K562 (cell line): ENCODE results near the gene THAP4. TPM values are rescaled to one million over a fixed set of nuclear protein-coding genes. Genes with fewer than 3 reads are reported as not detected.

ENCODE experiments used
- ATAC-seq: fragments of 200-7000 bp; cut with Tn5 transposase; 3 replicates; pipeline ENCODE4 v1.9.1; 2020; ENCODE audit warnings: moderate library complexity
- BruUV-seq: library from RNA; stranded (reverse); fragments of 400-500 nt; replicated peaks from 2 replicates; lab custom pipeline; 2021; lab: Mats Ljungman, UMichigan
- CTCF ChIA-PET: fragments of 300-600 bp; formaldehyde crosslinking; extraction: SDS; loops from one replicate; lab custom pipeline; 2021; ENCODE audit warnings: low intra/inter-chr PET ratio; lab: Yijun Ruan, JAX
- POLR2A ChIA-PET: fragments of 300-600, 350-650 bp; sonication (Branson Sonifier 250); formaldehyde crosslinking; extraction: SDS; loops from one replicate; lab custom pipeline; 2021; ENCODE audit warnings: antibody characterized with exemption, inconsistent platforms; lab: Yijun Ruan, JAX
- DNase-seq, 4 experiments: peaks; one replicate each; pipeline versions ENCODE4 v3.0.0 to v3.0.0-alpha.2; 2011 to 2018; ENCODE audit warnings: low spot score in 3 of 4, mixed read lengths in 3 of 4; ENCODE audit errors: extremely low read depth in 1 of 4
- FAIRE-seq: peaks from 2 replicates; lab custom pipeline; 2011; peaks lifted over from hg19 to GRCh38; lab: Jason Lieb, UNC
- H2AFZ ChIP-seq: 2 replicates; pipeline ENCODE4 v1.6.0; 2011; ENCODE audit warnings: low read depth, low read length, control low read depth, inconsistent platforms
- H3K27ac ChIP-seq: fragments of 200-600 bp; 3 replicates; pipeline ENCODE4 v1.8.0; 2011; ENCODE audit warnings: low read depth, mild to moderate bottlenecking, control low read depth, inconsistent platforms, low read length, moderate library complexity, mixed read lengths; ENCODE audit errors: extremely low read depth
- H3K27me3 ChIP-seq, 2 experiments: fragments of 300-600 bp in 1 of 2; 2 replicates in 1 of 2; 3 replicates in 1 of 2; pipeline versions ENCODE4 v1.6.0 to v1.8.0; 2011; ENCODE audit warnings: inconsistent platforms in 2 of 2, low read length in 2 of 2, mild to moderate bottlenecking in 1 of 2, mixed read lengths in 1 of 2, moderate library complexity in 1 of 2; ENCODE audit not compliant: control insufficient read depth in 2 of 2, insufficient read depth in 2 of 2
- H3K36me3 ChIP-seq: fragments of 300-600 bp; 3 replicates; pipeline ENCODE4 v1.8.0; 2011; ENCODE audit warnings: mild to moderate bottlenecking, low read length, inconsistent platforms; ENCODE audit not compliant: control insufficient read depth, insufficient read depth
- H3K4me1 ChIP-seq, 2 experiments: fragments of 200-600 bp in 1 of 2; replicated peaks in 1 of 2; 2 replicates in 1 of 2; 3 replicates in 1 of 2; pipeline versions ENCODE4 v1.5.1 to v1.8.0; 2011; ENCODE audit warnings: inconsistent platforms in 2 of 2, low read length in 2 of 2, mild to moderate bottlenecking in 1 of 2, mixed read lengths in 1 of 2, moderate library complexity in 1 of 2; ENCODE audit not compliant: control insufficient read depth in 2 of 2, insufficient read depth in 2 of 2
- H3K4me2 ChIP-seq: 2 replicates; pipeline ENCODE4 v1.6.1; 2011; ENCODE audit warnings: low read length, control low read depth, inconsistent platforms, mixed read lengths; ENCODE audit not compliant: insufficient read depth
- H3K4me3 ChIP-seq: fragments of 200-600 bp; sonication (generic), shearing (Covaris generic); 2 replicates; pipeline ENCODE4 v1.5.1; 2016; ENCODE audit warnings: control low read depth, inconsistent platforms
- H3K79me2 ChIP-seq: fragments of 200-600 bp; 3 replicates; pipeline ENCODE4 v1.8.0; 2011; ENCODE audit warnings: low read length, inconsistent platforms; ENCODE audit not compliant: control insufficient read depth, insufficient read depth
- H3K9ac ChIP-seq, 2 experiments: 2 replicates each; pipeline versions ENCODE4 v1.6.0 to v1.6.1; 2011; ENCODE audit warnings: low read depth in 2 of 2, low read length in 2 of 2, control low read depth in 1 of 2, inconsistent platforms in 1 of 2, mild to moderate bottlenecking in 1 of 2, mixed read lengths in 1 of 2; ENCODE audit not compliant: insufficient read depth in 1 of 2
- H3K9me1 ChIP-seq: one replicate; pipeline ENCODE4 v1.6.0; 2011; ENCODE audit warnings: inconsistent platforms, mild to moderate bottlenecking, low read length, moderate library complexity; ENCODE audit not compliant: control insufficient read depth, insufficient read depth
- H3K9me3 ChIP-seq: replicated peaks from 2 replicates; pipeline ENCODE4 v1.5.1; 2011; ENCODE audit warnings: low read depth, low read length, inconsistent platforms; ENCODE audit not compliant: control insufficient read depth, insufficient read depth
- H4K20me1 ChIP-seq: replicated peaks from 2 replicates; pipeline ENCODE4 v1.6.1; 2011; ENCODE audit warnings: low read length, inconsistent platforms, mixed read lengths; ENCODE audit not compliant: control insufficient read depth, insufficient read depth
- MEIS2 ChIP-seq: fragments of 450-650 bp; IDR thresholded peaks from 2 replicates; pipeline ENCODE4 v1.6.1; 2014; ENCODE audit warnings: mild to moderate bottlenecking; ENCODE audit not compliant: partially characterized antibody
- POLR2G ChIP-seq: fragments of 200-400 bp; formaldehyde crosslinking; IDR thresholded peaks from 2 replicates; pipeline ENCODE4 v1.6.1; 2017; ENCODE audit warnings: low read depth, mild to moderate bottlenecking, antibody characterized with exemption, low read length, moderate library complexity
- RBBP5 ChIP-seq: fragments of 200-600 bp; sonication (generic); IDR thresholded peaks from 2 replicates; pipeline ENCODE4 v1.6.1; 2012; ENCODE audit warnings: borderline replicate concordance, mild to moderate bottlenecking, low read length, control low read depth, inconsistent platforms; ENCODE audit not compliant: insufficient read depth, poor library complexity, severe bottlenecking
- RBFOX2 ChIP-seq: fragments of 200-400 bp; formaldehyde crosslinking; IDR thresholded peaks from 2 replicates; pipeline ENCODE4 v1.6.1; 2017; ENCODE audit warnings: low read depth, mild to moderate bottlenecking, low read length, moderate library complexity
- SMARCE1 ChIP-seq: fragments of 450-650 bp; IDR thresholded peaks from 2 replicates; pipeline ENCODE4 v1.7.1; 2016; ENCODE audit warnings: mild to moderate bottlenecking
- ZNF165 ChIP-seq: fragments of 250-450 bp; sonication (Bioruptor Pico); IDR thresholded peaks from 2 replicates; pipeline ENCODE4 v1.4.0; 2020; ENCODE audit warnings: borderline replicate concordance
- WGBS: fragments of 100-300 bp; shearing (Covaris generic); methylation state at CpG from one replicate; pipeline ENCODE4 v1.1.6; 2016; ENCODE audit warnings: low coverage, mixed read lengths; ENCODE audit not compliant: insufficient coverage; ENCODE audit errors: missing lambda C conversion rate; 5-methylcytosine and 5-hydroxymethylcytosine counted together
- in situ Hi-C: fragments of 300-500 bp; cut with MboI; formaldehyde crosslinking; loops from 4 replicates; pipeline ENCODE4 v1.15.0; 2018; ENCODE audit warnings: inconsistent platforms, mixed read lengths
- intact Hi-C: fragments of 100-400 bp; cut with micrococcal nuclease; formaldehyde crosslinking; loops from 2 replicates; pipeline ENCODE4 v1.14.2; 2022
- polyA plus RNA-seq, 8 experiments: library from polyadenylated mRNA; depleted of rRNA in 4 of 8; stranded (reverse) in 5 of 8; unstranded in 3 of 8; fragments of >200 nt; fragmentation: Nextera tagmentation in 2 of 8; fragmentation: Illumina TruSeq in 1 of 8; extraction: Ambion mirVana in 2 of 8; extraction: Trizol in 1 of 8; gene quantifications; 2 replicates each; pipeline versions ENCODE4 v1.2.1 to v1.2.3, GENCODE V29; 2011 to 2014; ENCODE audit warnings: inconsistent platforms in 1 of 8, missing spikeins in 1 of 8
- total RNA-seq, 7 experiments: library from RNA; depleted of rRNA in 6 of 7; stranded (reverse); fragments of >200 nt in 6 of 7; fragmentation: Illumina TruSeq in 2 of 7; extraction: Trizol in 2 of 7; gene quantifications; 2 replicates each; pipeline versions ENCODE4 v1.2.1 to v1.2.3, GENCODE V29; 2011 to 2021; ENCODE audit warnings: low replicate concordance in 1 of 7
- TF ChIP-seq, protein P1 (sequence below): fragments of 250-450 bp; sonication (Bioruptor Pico); IDR thresholded peaks from 2 replicates; pipeline ENCODE4 v1.4.0; 2020; ENCODE audit warnings: mild to moderate bottlenecking
- TF ChIP-seq, protein P2 (sequence below): fragments of 450-650 bp; IDR thresholded peaks from 2 replicates; pipeline ENCODE4 v1.6.1; 2014; ENCODE audit warnings: low read depth, mild to moderate bottlenecking, moderate library complexity, borderline replicate concordance

The THAP4 gene
- total and polyA plus RNA-seq, 9 of the 15 experiments (the other 6 are each of a cell fraction or from before 2014, with no cell fraction given): 8.6 to 60.9 (median 43.9) TPM

DNA sequence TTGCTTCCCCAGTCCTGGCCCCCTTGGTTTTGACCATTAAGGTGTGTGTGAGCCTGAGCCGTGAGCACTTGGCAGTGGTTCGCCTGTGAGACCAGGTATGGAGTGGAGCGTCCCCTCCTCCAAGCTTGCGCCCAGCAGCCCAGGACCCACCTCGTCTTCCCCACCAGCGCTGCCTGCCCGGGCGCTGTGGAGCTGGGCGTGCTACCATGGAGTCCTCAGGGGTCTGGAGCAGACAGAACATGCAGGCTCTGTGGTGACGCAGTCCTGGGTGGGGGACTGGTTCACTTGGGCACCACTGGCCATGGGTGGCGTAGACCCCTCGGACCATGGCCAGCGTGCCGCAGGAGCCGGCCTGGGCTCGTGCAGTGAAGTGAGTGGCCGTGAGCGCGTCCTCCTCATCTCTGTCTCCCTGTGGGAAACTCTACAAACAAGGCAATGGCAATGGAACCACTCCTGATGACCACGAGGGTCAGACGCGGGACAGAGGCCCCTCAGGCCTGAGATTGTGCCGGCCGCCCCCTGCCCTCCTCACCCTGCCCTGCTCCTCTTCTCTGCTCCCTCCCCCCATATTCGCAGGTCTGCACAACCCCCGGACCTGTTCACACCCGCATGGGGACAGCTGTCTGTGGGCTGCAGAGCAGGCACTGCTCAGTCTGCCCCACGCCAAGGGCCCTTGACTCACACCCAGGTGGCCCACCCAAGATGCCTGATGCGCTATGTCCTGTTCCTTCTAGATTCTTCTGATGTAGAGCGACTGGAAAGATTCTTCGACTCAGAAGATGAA lies 34.7 kb upstream of the THAP4 start:
- Histone ChIP-seq H3K27ac (no peak overlapping the region), H3K79me2 (no peaks in the 10 kb centered on the region), H2AFZ (no peak overlapping the region), H3K9me3 (no peaks in the 10 kb centered on the region), H3K36me3 (peaks cover 40% of the 10 kb centered on the region; the same call in 1 of the 3 replicates), H4K20me1 (no peaks in the 10 kb centered on the region; the same call in 1 of the 2 replicates), H3K9ac (no peak overlapping the region; a peak in 1 of 4 replicates), H3K9me1 (no peaks in the 10 kb centered on the region), H3K4me1 (peaks cover 0 to 3% of the 10 kb centered on the region in 2 experiments; a peak in 2 of 5 replicates), H3K27me3 (no peaks in the 10 kb centered on the region), H3K4me2 (no peak overlapping the region), H3K4me3 (no peak overlapping the region)
- ChIA-PET POLR2A (interaction anchor here (1.3 kb wide), 1 partner anchor 15 kb away, joined by 5 read pairs; the partner anchor contains the start of gene DTYMK), CTCF (no interaction called here)
- TF ChIP-seq POLR2G (peak; percentile 47), SMARCE1 (no peak)
- DNase-seq: no peak
- 86% methylated on average over 10 of the region's 31 CpGs for WGBS
- no peak for ATAC-seq
- in situ Hi-C loops: no loop called here
- no peak for FAIRE-seq
- intact Hi-C loops: no loop called here
- BruUV-seq: no TSS peak

DNA sequence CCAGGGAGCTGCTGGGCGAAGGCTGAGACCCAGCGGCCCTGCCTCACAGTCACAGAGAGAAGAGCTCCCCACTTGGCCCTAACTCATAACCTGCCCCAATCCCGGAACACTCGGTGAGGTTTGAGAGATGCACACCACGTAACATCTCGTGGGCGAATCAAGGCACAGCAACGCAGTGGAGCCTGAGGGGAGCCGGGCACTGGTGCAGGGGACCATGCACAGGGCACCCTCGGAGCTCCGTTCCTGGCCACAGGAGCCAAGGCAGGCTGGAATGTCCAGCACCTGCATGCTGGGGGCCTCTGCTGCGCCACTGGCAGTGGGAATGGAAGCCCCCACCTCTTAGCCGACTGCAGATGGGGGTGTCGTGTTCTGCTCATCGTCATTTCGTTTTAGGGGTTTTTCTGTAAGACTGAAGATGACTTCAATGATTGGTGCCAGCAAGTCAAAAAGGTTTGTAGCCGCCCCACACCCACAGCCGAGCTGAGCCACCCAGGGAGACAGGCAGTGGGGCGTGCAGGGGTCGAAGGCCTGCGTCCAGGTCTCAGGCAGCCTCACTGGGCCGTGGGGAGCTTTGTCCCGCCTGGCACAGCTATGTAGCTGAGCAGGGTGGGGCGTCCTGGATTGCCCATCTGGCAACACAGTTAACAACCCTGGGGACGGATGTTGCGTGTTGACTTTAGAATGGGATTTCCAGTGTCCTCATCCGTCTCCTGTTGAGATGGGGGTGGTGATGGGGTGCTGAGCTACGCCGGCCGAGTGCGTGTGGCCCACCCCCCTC lies 33.6 kb upstream of the THAP4 start:
- FAIRE-seq (no peak), DNase-seq (no peak), ATAC-seq (no peak)
- 90% methylated on average over 23 of the region's 31 CpGs for WGBS
- H3K4me1 ChIP-seq: peaks cover 0 to 5% of the 10 kb centered on the region in 2 experiments; a peak in 2 of 5 replicates
- H4K20me1 ChIP-seq: no peaks in the 10 kb centered on the region; the same call in 1 of the 2 replicates
- no peak overlapping the region for H2AFZ ChIP-seq
- no peak overlapping the region for H3K4me2 ChIP-seq
- H3K79me2 ChIP-seq: no peaks in the 10 kb centered on the region
- H3K36me3 ChIP-seq: peaks cover 32% of the 10 kb centered on the region; the same call in 2 of the 3 replicates
- H3K27me3 ChIP-seq: no peaks in the 10 kb centered on the region
- POLR2A ChIA-PET: interaction anchor here (1.3 to 1.4 kb wide), 2 partner anchors 8 to 16 kb away, joined by 5 read pairs; partner anchors contain the start of gene DTYMK
- in situ Hi-C loops (no loop called here), intact Hi-C loops (no loop called here)
- CTCF ChIA-PET: no interaction called here
- H3K27ac ChIP-seq: no peak overlapping the region
- no peaks in the 10 kb centered on the region for H3K9me1 ChIP-seq
- no TSS peak for BruUV-seq
- no peaks in the 10 kb centered on the region for H3K9me3 ChIP-seq
- no peak overlapping the region; a peak in 1 of 4 replicates for H3K9ac ChIP-seq
- H3K4me3 ChIP-seq: no peak overlapping the region
- TF ChIP-seq RBBP5 (no peak), ZNF165 (no peak), MEIS2 (no peak), RBFOX2 (no peak)
- TF ChIP-seq, protein P1, sequence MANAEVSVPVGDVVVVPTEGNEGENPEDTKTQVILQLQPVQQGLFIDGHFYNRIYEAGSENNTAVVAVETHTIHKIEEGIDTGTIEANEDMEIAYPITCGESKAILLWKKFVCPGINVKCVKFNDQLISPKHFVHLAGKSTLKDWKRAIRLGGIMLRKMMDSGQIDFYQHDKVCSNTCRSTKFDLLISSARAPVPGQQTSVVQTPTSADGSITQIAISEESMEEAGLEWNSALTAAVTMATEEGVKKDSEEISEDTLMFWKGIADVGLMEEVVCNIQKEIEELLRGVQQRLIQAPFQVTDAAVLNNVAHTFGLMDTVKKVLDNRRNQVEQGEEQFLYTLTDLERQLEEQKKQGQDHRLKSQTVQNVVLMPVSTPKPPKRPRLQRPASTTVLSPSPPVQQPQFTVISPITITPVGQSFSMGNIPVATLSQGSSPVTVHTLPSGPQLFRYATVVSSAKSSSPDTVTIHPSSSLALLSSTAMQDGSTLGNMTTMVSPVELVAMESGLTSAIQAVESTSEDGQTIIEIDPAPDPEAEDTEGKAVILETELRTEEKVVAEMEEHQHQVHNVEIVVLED: no peak
- TF ChIP-seq, protein P2, sequence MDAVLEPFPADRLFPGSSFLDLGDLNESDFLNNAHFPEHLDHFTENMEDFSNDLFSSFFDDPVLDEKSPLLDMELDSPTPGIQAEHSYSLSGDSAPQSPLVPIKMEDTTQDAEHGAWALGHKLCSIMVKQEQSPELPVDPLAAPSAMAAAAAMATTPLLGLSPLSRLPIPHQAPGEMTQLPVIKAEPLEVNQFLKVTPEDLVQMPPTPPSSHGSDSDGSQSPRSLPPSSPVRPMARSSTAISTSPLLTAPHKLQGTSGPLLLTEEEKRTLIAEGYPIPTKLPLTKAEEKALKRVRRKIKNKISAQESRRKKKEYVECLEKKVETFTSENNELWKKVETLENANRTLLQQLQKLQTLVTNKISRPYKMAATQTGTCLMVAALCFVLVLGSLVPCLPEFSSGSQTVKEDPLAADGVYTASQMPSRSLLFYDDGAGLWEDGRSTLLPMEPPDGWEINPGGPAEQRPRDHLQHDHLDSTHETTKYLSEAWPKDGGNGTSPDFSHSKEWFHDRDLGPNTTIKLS: no peak
